PC-9 (cell line): Measurements from ENCODE around the gene ATP13A5. TPM values are rescaled to one million over a fixed set of nuclear protein-coding genes. Genes with fewer than 3 reads are reported as not detected.

Source experiments
- BruUV-seq: library from RNA; stranded (reverse); fragments of 400-500 nt; replicated peaks from 2 replicates; lab custom pipeline; 2021; lab: Mats Ljungman, UMichigan
- CTCF ChIA-PET: fragments of 300-600 bp; sonication (Branson Sonifier 250); formaldehyde crosslinking; loops from one replicate; lab custom pipeline; 2022; ENCODE audit warnings: antibody characterized with exemption; lab: Charles Lee
- POLR2A ChIA-PET: fragments of 300-600 bp; sonication (Branson Sonifier 250); formaldehyde crosslinking; loops from one replicate; lab custom pipeline; 2022; ENCODE audit warnings: antibody characterized with exemption; ENCODE audit not compliant: unreplicated experiment; lab: Charles Lee
- DNase-seq, 2 experiments: peaks; one replicate each; pipeline versions ENCODE4 v3.0.0 to v3.0.0-alpha.2; 2015 to 2022; ENCODE audit warnings: mixed read lengths in 1 of 2
- H2AFZ ChIP-seq: fragments of 200-600 bp; sonication (generic); 2 replicates; pipeline ENCODE4 v1.8.1; 2017; ENCODE audit warnings: antibody characterized with exemption
- H3F3A ChIP-seq: fragments of 200-600 bp; sonication (generic); 2 replicates; pipeline ENCODE4 v1.8.1; 2017; ENCODE audit warnings: antibody characterized with exemption, mild to moderate bottlenecking, low read depth; ENCODE audit not compliant: insufficient read depth
- H3K27ac ChIP-seq: fragments of 200-600 bp; sonication (generic); 2 replicates; pipeline ENCODE4 v1.6.1; 2016; ENCODE audit warnings: mixed run types
- H3K27me3 ChIP-seq: fragments of 200-600 bp; sonication (generic); 2 replicates; pipeline ENCODE4 v1.6.1; 2016; ENCODE audit warnings: low read depth, mixed run types; ENCODE audit not compliant: insufficient read depth
- H3K36me3 ChIP-seq: fragments of 200-600 bp; sonication (generic); 2 replicates; pipeline ENCODE4 v1.6.1; 2016; ENCODE audit warnings: low read depth, mixed run types
- H3K4me1 ChIP-seq: fragments of 200-600 bp; sonication (generic); replicated peaks from 2 replicates; pipeline ENCODE4 v1.6.1; 2016; ENCODE audit warnings: mixed run types; ENCODE audit not compliant: insufficient read depth
- H3K4me2 ChIP-seq: fragments of 200-600 bp; sonication (generic); 2 replicates; pipeline ENCODE4 v1.6.1; 2017; ENCODE audit warnings: mixed run types
- H3K4me3 ChIP-seq: fragments of 200-600 bp; sonication (generic); 2 replicates; pipeline ENCODE4 v1.6.1; 2016; ENCODE audit warnings: mixed run types
- H3K79me2 ChIP-seq: fragments of 200-600 bp; sonication (generic); 2 replicates; pipeline ENCODE4 v1.6.1; 2017; ENCODE audit warnings: low read depth, mixed run types
- H3K9me2 ChIP-seq: fragments of 200-600 bp; sonication (generic); 2 replicates; pipeline ENCODE4 v1.8.1; 2017; ENCODE audit warnings: mild to moderate bottlenecking; ENCODE audit not compliant: insufficient read depth
- H3K9me3 ChIP-seq: fragments of 200-600 bp; sonication (generic); 2 replicates; pipeline ENCODE4 v1.8.1; 2016; ENCODE audit warnings: low read depth; ENCODE audit not compliant: insufficient read depth
- H4K20me1 ChIP-seq: fragments of 200-600 bp; sonication (generic); 2 replicates; pipeline ENCODE4 v1.8.1; 2017; ENCODE audit not compliant: insufficient read depth
- CTCF ChIP-seq: fragments of 200-600 bp; sonication (generic); conservative IDR thresholded peaks from 2 replicates; pipeline ENCODE4 v1.6.1; 2017; ENCODE audit warnings: mixed run types, antibody characterized with exemption, mild to moderate bottlenecking, moderate library complexity
- EZH2 ChIP-seq: fragments of 200-600 bp; sonication (generic); IDR thresholded peaks from 2 replicates; pipeline ENCODE4 v1.8.0; 2017; ENCODE audit warnings: antibody characterized with exemption, low read depth
- intact Hi-C: fragments of 100-400 bp; cut with micrococcal nuclease; formaldehyde crosslinking; loops from one replicate; pipeline ENCODE4 v1.10.0; 2022; ENCODE audit not compliant: unreplicated experiment
- total RNA-seq: library from RNA; stranded (reverse); gene quantifications from 2 replicates; pipeline ENCODE4 v1.2.3, GENCODE V29; 2021

Gene ATP13A5
- total RNA-seq, 1 experiment from 2014 or later: not detected

- TF ChIP-seq EZH2: no peak
- TF ChIP-seq CTCF: no peak
- no peaks in the 10 kb centered on the region for H3K9me3 ChIP-seq
- POLR2A ChIA-PET: no interaction called here
- H3K4me2 ChIP-seq: no peak overlapping the region
- H3K4me1 ChIP-seq: no peaks in the 10 kb centered on the region
- H3K27ac ChIP-seq: no peak overlapping the region
- H3F3A ChIP-seq: no peaks in the 10 kb centered on the region
- intact Hi-C loops: no loop called here
- H3K27me3 ChIP-seq: peaks cover 19% of the 10 kb centered on the region
- no peak overlapping the region for H3K4me3 ChIP-seq
- H3K9me2 ChIP-seq: no peaks in the 10 kb centered on the region
- CTCF ChIA-PET: no interaction called here
- H3K36me3 ChIP-seq: no peaks in the 10 kb centered on the region
- H4K20me1 ChIP-seq: no peaks in the 10 kb centered on the region
- no peak overlapping the region for H2AFZ ChIP-seq
- no peak for DNase-seq
- H3K79me2 ChIP-seq: no peaks in the 10 kb centered on the region
- BruUV-seq: no TSS peak
Measured at GRCh38 chr3:193297421-193297820, 81.1 kb downstream of the ATP13A5 start.

GRCh38 chr3:193295985-193296384 is 82.6 kb downstream of the ATP13A5 start:
- H3K4me2 ChIP-seq: no peak overlapping the region
- no peak for TF ChIP-seq CTCF
- TF ChIP-seq EZH2: no peak
- no peak for DNase-seq
- H4K20me1 ChIP-seq: no peaks in the 10 kb centered on the region
- no peaks in the 10 kb centered on the region for H3K36me3 ChIP-seq
- POLR2A ChIA-PET: no interaction called here
- intact Hi-C loops: no loop called here
- CTCF ChIA-PET: no interaction called here
- peaks cover 17% of the 10 kb centered on the region for H3K27me3 ChIP-seq
- H3K9me2 ChIP-seq: no peaks in the 10 kb centered on the region
- no peaks in the 10 kb centered on the region for H3K4me1 ChIP-seq
- H3K27ac ChIP-seq: no peak overlapping the region
- no peaks in the 10 kb centered on the region for H3K79me2 ChIP-seq
- no peak overlapping the region for H3K4me3 ChIP-seq
- no TSS peak for BruUV-seq
- H2AFZ ChIP-seq: no peak overlapping the region
- H3K9me3 ChIP-seq: no peaks in the 10 kb centered on the region; the same call in 1 of the 2 replicates
- no peaks in the 10 kb centered on the region for H3F3A ChIP-seq

- ChIA-PET CTCF (no interaction called here), POLR2A (no interaction called here)
- TF ChIP-seq CTCF (no peak), EZH2 (no peak)
- no peak overlapping the region for H3K4me2 ChIP-seq
- no TSS peak for BruUV-seq
- H3K79me2 ChIP-seq: no peaks in the 10 kb centered on the region
- no peak overlapping the region for H2AFZ ChIP-seq
- no peak for DNase-seq
- H3F3A ChIP-seq: no peaks in the 10 kb centered on the region
- intact Hi-C loops: no loop called here
- no peaks in the 10 kb centered on the region; the same call in 1 of the 2 replicates for H3K9me3 ChIP-seq
- no peak overlapping the region for H3K27ac ChIP-seq
- H3K4me3 ChIP-seq: no peak overlapping the region
- no peaks in the 10 kb centered on the region for H4K20me1 ChIP-seq
- H3K9me2 ChIP-seq: no peaks in the 10 kb centered on the region
- H3K36me3 ChIP-seq: no peaks in the 10 kb centered on the region
- no peaks in the 10 kb centered on the region for H3K4me1 ChIP-seq
- no peaks in the 10 kb centered on the region for H3K27me3 ChIP-seq
Measured at GRCh38 chr3:193292386-193292785, 86.2 kb downstream of the ATP13A5 start.
